ENCODE results near the gene LY6G6D.

DNA sequence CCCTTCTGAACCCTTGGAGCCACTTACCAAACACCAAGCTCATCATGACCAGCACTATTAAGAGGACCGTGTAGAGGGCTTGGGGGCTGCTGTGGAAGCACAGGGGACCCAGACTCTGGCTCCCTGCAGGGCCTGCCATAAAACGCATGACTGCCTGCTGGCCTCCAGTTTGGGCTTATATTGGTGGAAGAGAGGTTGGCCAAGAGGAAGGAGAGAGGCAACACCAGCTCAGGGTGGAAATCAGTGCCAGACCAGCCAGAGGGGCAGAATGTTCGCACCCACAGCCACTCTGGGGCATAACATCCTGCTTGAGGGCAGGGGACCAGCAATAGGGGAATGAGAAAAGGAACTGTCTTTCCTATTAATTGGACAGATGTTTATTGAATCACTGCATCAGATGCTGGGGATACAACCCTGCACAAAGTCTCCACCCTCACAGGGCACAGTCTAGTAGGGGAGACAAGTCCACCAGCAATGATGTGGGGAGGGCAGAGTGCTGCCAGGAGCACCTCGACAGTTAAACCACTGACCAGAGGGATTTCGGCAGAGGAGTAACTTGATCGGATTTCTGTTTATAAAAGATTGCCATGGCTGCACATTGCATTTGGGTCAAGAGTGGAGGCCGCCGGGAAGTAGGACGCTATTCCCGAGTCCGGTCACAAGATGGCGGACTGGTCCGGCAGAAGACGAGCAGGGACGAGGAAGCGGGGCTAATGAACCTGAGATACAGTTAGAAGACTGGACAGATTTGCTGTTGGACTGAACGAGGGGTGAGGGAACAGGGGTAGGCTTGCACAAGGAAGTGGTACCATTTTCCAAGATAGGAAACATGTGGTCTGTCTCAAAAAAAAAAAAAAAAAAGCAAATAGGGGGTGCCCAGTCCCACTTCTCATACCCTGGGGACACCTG lies 34.7 kb upstream of the LY6G6D start, which contains the start of gene LY6G5C:
- TF ChIP-seq, protein P1, sequence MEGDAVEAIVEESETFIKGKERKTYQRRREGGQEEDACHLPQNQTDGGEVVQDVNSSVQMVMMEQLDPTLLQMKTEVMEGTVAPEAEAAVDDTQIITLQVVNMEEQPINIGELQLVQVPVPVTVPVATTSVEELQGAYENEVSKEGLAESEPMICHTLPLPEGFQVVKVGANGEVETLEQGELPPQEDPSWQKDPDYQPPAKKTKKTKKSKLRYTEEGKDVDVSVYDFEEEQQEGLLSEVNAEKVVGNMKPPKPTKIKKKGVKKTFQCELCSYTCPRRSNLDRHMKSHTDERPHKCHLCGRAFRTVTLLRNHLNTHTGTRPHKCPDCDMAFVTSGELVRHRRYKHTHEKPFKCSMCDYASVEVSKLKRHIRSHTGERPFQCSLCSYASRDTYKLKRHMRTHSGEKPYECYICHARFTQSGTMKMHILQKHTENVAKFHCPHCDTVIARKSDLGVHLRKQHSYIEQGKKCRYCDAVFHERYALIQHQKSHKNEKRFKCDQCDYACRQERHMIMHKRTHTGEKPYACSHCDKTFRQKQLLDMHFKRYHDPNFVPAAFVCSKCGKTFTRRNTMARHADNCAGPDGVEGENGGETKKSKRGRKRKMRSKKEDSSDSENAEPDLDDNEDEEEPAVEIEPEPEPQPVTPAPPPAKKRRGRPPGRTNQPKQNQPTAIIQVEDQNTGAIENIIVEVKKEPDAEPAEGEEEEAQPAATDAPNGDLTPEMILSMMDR (IDR thresholded peaks at IDR 0.05; ENCODE audit: low read length) = peak; percentile 52
- TF ChIP-seq EZH2 (IDR thresholded peaks at IDR 0.05; ENCODE audit: borderline replicate concordance, low read length) = no peak

Data from OCI-LY1 (cell line).